GM12878 (cell line): ENCODE results near the gene NEB. TPM values are rescaled to one million over a fixed set of nuclear protein-coding genes. Genes with fewer than 3 reads are reported as not detected.

ENCODE experiments used
- ATF3 ChIP-seq: IDR thresholded peaks from 2 replicates; pipeline ENCODE4 v1.6.1; 2011; ENCODE audit warnings: low read depth, mild to moderate bottlenecking, low read length, moderate library complexity, borderline replicate concordance; ENCODE audit errors: extremely low read depth
- ATF7 ChIP-seq: fragments of 450-650 bp; IDR thresholded peaks from 2 replicates; pipeline ENCODE4 v1.6.1; 2016; ENCODE audit warnings: low read depth, mild to moderate bottlenecking
- BRCA1 ChIP-seq: IDR thresholded peaks from 2 replicates; pipeline ENCODE4 v1.6.1; 2011; ENCODE audit warnings: low read depth, low read length, improper control_type of control experiment
- CHD2 ChIP-seq: IDR thresholded peaks from 2 replicates; pipeline ENCODE4 v1.6.1; 2011; ENCODE audit warnings: low read depth, low read length, improper control_type of control experiment, borderline replicate concordance
- CUX1 ChIP-seq: IDR thresholded peaks from 2 replicates; pipeline ENCODE4 v1.6.1; 2012; ENCODE audit warnings: improper control_type of control experiment, low read depth, low read length; ENCODE audit not compliant: insufficient replicate concordance
- E2F4 ChIP-seq: IDR thresholded peaks from 2 replicates; pipeline ENCODE4 v1.6.1; 2012; ENCODE audit warnings: low read depth, low read length, improper control_type of control experiment
- EED ChIP-seq: sonication (generic); IDR thresholded peaks from 2 replicates; pipeline ENCODE4 v1.6.1; 2016; ENCODE audit warnings: antibody characterized with exemption, low read depth
- EP300 ChIP-seq, 2 experiments: fragments of 150-350 bp in 1 of 2; IDR thresholded peaks; 2 replicates each; pipeline ENCODE4 v1.6.1; 2011 to 2012; ENCODE audit warnings: low read depth in 2 of 2, low read length in 2 of 2, borderline replicate concordance in 1 of 2, improper control_type of control experiment in 1 of 2, inconsistent platforms in 1 of 2; ENCODE audit not compliant: control insufficient read depth in 1 of 2
- IKZF1 ChIP-seq: fragments of 450-650 bp; conservative IDR thresholded peaks from 2 replicates; pipeline ENCODE4 v1.6.1; 2017; ENCODE audit warnings: antibody characterized with exemption, mild to moderate bottlenecking
- IRF3 ChIP-seq: fragments of 450-650 bp; IDR thresholded peaks from 2 replicates; pipeline ENCODE4 v1.6.1; 2014; ENCODE audit warnings: mild to moderate bottlenecking
- IRF4 ChIP-seq: IDR thresholded peaks from 2 replicates; pipeline ENCODE4 v1.6.1; 2011; ENCODE audit warnings: low read depth, low read length
- JUNB ChIP-seq: IDR thresholded peaks from 2 replicates; pipeline ENCODE4 v1.6.1; 2016; ENCODE audit warnings: antibody characterized with exemption, mild to moderate bottlenecking
- KDM1A ChIP-seq: fragments of 200-600 bp; sonication (generic); IDR thresholded peaks from 2 replicates; pipeline ENCODE4 v1.6.1; 2016; ENCODE audit warnings: borderline replicate concordance
- MTA3 ChIP-seq: IDR thresholded peaks from 2 replicates; pipeline ENCODE4 v1.6.1; 2012; ENCODE audit warnings: low read length, inconsistent platforms, borderline replicate concordance
- MYB ChIP-seq: fragments of 150-350 bp; IDR thresholded peaks from 2 replicates; pipeline ENCODE4 v1.6.1; 2014; ENCODE audit warnings: mild to moderate bottlenecking, low read depth, low read length, borderline replicate concordance
- NFIC ChIP-seq: IDR thresholded peaks from 2 replicates; pipeline ENCODE4 v1.6.1; 2012; ENCODE audit warnings: low read depth, mild to moderate bottlenecking, inconsistent platforms, low read length, moderate library complexity
- NR2C2 ChIP-seq: IDR thresholded peaks from 2 replicates; pipeline ENCODE4 v1.6.1; 2011; ENCODE audit warnings: borderline replicate concordance, low read depth; ENCODE audit not compliant: control insufficient read depth, insufficient read length
- PKNOX1 ChIP-seq: fragments of 450-650 bp; IDR thresholded peaks from 2 replicates; pipeline ENCODE4 v1.6.1; 2016; ENCODE audit warnings: mild to moderate bottlenecking
- POU2F2 ChIP-seq: IDR thresholded peaks from 3 replicates; pipeline ENCODE4 v1.6.1; 2011; ENCODE audit warnings: low read depth, mild to moderate bottlenecking, low read length, borderline replicate concordance
- SRF ChIP-seq, 2 experiments: IDR thresholded peaks; 2 replicates each; pipeline ENCODE4 v1.6.1; 2011; ENCODE audit warnings: low read depth in 2 of 2, low read length in 2 of 2, mild to moderate bottlenecking in 1 of 2, moderate library complexity in 1 of 2
- YY1 ChIP-seq: IDR thresholded peaks from 2 replicates; pipeline ENCODE4 v1.6.1; 2011; ENCODE audit warnings: low read depth, mild to moderate bottlenecking, low read length
- polyA plus RNA-seq, 11 experiments: library from polyadenylated mRNA; depleted of rRNA in 4 of 11; unstranded in 6 of 11; stranded (reverse) in 5 of 11; fragments of >200 nt; fragmentation: Nextera tagmentation in 4 of 11; fragmentation: Illumina TruSeq in 1 of 11; extraction: Ambion mirVana in 4 of 11; extraction: Trizol in 1 of 11; gene quantifications; 1 replicate in 1 of 11; 2 replicates in 10 of 11; pipeline versions ENCODE4 v1.2.1 to v1.2.3, GENCODE V29; 2011 to 2016; ENCODE audit warnings: inconsistent platforms in 2 of 11, missing spikeins in 2 of 11, low read depth in 1 of 11
- total RNA-seq, 4 experiments: library from RNA; depleted of rRNA in 3 of 4; stranded (reverse); fragments of >200 nt in 3 of 4; fragmentation: Illumina TruSeq in 1 of 4; extraction: Trizol in 1 of 4; gene quantifications; 2 replicates each; pipeline versions ENCODE4 v1.2.1 to v1.2.3, GENCODE V29; 2013 to 2021

The NEB gene
- total and polyA plus RNA-seq, 10 of the 15 experiments (the other 5 are each of a cell fraction or from before 2014, with no cell fraction given), result 0.04 to 0.77 (median 0.12) TPM

GRCh38 chr2:151771599-151772358, 37.5 kb upstream of the NEB start (continued):
- TF ChIP-seq IRF3 (no peak), ATF3 (no peak), JUNB (peak; percentile 47), EP300 (IDR thresholded peaks at IDR 0.05; ENCODE audit: borderline replicate concordance in 1 of 2, control insufficient read depth in 1 of 2, low read depth in 2 of 2, low read length in 2 of 2) (peak; percentile 81 to 91), SRF (IDR thresholded peaks at IDR 0.05; ENCODE audit: low read depth in 2 of 2, low read length in 2 of 2) (0 out of 4 replicates have a peak, but pooled peaks of 1 of the 2 experiments have one; percentile 19), NR2C2 (no peak), ATF7 (peak; percentile 67; the same call in 1 of the 2 replicates), MYB (0 out of 2 replicates have a peak, but pooled peaks have one; percentile 15), NFIC (peak; percentile 92), BRCA1 (no peak), IKZF1 (peak; percentile 93), YY1 (no peak), POU2F2 (peak; percentile 73; the same call in 1 of the 3 replicates), E2F4 (no peak), CUX1 (no peak), IRF4 (peak; percentile 93), CHD2 (peak; percentile 62; the same call in 1 of the 2 replicates), PKNOX1 (peak; percentile 29; the same call in 1 of the 2 replicates), KDM1A (no peak), MTA3 (peak; percentile 61; the same call in 1 of the 2 replicates), EED (peak; percentile 88)
